Measurements from ENCODE around the gene GALNT6.

Gene GALNT6

DNA sequence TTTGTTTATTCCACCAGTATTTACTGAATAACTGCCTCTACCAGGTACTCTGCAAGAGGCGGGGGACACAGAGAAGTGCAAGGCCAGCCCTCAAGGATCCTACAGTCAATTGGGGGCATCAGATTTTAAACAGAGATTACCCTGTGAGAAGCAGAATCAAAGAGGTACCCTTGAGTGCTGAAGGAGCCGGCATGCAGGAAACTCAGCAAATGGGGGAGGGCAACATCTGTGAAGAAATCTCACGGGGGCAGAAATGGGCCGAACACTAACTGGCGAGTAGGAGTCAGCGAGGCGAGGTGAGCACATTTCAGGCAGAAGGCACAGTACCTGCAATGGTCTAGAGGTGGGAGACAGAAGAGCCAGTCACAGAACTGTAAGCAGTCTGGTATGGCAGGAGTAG is 9.0 kb downstream of the GALNT6 start:
- H3F3A ChIP-seq (ENCODE audit: control insufficient read depth, insufficient read depth), result no peaks in the 10 kb centered on the region
- H4K20me1 ChIP-seq (ENCODE audit: control insufficient read depth, insufficient read depth, low read depth, low read length), result peaks cover 13% of the 10 kb centered on the region
- no peaks in the 10 kb centered on the region for H3K4me1 ChIP-seq (ENCODE audit: control insufficient read depth, low read length)
- no peak overlapping the region for H3K4me3 ChIP-seq (ENCODE audit: low read length)
- H3K9me2 ChIP-seq (replicated peaks; ENCODE audit: control insufficient read depth, low read length), result no peaks in the 10 kb centered on the region
- peaks cover 88% of the 10 kb centered on the region for H3K27me3 ChIP-seq (ENCODE audit: control insufficient read depth, low read length)
- no peak overlapping the region for H3K4me2 ChIP-seq (ENCODE audit: low read length)
- no peak for TF ChIP-seq EZH2phosphoT487 (IDR thresholded peaks at IDR 0.05; ENCODE audit: borderline replicate concordance, low read length)
- TF ChIP-seq, protein P1, sequence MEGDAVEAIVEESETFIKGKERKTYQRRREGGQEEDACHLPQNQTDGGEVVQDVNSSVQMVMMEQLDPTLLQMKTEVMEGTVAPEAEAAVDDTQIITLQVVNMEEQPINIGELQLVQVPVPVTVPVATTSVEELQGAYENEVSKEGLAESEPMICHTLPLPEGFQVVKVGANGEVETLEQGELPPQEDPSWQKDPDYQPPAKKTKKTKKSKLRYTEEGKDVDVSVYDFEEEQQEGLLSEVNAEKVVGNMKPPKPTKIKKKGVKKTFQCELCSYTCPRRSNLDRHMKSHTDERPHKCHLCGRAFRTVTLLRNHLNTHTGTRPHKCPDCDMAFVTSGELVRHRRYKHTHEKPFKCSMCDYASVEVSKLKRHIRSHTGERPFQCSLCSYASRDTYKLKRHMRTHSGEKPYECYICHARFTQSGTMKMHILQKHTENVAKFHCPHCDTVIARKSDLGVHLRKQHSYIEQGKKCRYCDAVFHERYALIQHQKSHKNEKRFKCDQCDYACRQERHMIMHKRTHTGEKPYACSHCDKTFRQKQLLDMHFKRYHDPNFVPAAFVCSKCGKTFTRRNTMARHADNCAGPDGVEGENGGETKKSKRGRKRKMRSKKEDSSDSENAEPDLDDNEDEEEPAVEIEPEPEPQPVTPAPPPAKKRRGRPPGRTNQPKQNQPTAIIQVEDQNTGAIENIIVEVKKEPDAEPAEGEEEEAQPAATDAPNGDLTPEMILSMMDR (IDR thresholded peaks at IDR 0.05; ENCODE audit: low read depth, low read length, poor library complexity, severe bottlenecking), result no peak
- H3K36me3 ChIP-seq (ENCODE audit: control insufficient read depth, low read length), result no peaks in the 10 kb centered on the region
- no peaks in the 10 kb centered on the region for H3K9me3 ChIP-seq (ENCODE audit: control insufficient read depth, insufficient read depth, low read length)
- no peaks in the 10 kb centered on the region for H3K79me2 ChIP-seq (ENCODE audit: control insufficient read depth, low read length)
- H3K27ac ChIP-seq (ENCODE audit: low read depth, low read length), result no peak overlapping the region

DNA sequence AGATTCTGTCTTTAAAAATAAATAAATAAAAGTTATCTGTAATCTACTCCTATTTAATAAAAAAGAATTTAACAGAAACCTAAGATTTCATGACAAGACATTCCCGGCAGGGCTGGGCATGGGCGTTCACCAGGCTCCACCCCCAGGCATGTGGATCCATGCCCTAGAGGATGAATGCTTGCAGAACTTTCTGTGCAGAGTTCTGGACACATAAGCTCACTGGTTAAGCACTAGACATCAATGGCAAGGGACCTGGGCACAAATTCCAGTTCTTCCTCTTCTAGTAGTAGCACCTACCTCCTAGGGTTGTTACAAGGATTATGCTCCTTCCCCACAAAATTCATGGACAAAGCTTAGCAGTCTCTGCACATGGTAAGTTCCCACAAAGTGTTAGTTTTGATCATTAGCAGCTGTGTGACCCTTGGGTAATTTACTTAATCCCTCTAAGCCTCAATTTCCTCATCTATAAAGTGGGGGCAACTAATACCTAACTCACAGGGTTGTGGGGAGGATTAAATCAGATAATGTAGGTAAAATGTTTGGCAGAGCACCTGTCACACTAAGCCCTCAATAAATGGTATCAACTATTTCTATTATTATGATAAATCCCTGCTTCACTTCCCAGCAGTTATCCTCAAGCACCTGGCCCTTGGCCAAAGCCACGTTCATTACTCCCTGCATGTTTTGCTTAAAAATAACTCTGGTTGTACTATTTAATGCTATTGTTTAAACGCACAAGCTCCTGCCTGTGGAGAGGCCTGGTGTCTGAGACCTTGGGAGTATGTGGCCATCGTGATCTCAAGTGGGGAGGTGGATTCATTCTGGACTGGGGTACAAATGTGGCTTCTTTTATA is 9.8 kb downstream of the GALNT6 start:
- TF ChIP-seq EZH2phosphoT487 (IDR thresholded peaks at IDR 0.05; ENCODE audit: borderline replicate concordance, low read length), result no peak
- TF ChIP-seq, protein P1 (IDR thresholded peaks at IDR 0.05; ENCODE audit: low read depth, low read length, poor library complexity, severe bottlenecking), result no peak
- peaks cover 11% of the 10 kb centered on the region for H4K20me1 ChIP-seq (ENCODE audit: control insufficient read depth, insufficient read depth, low read depth, low read length)

DNA sequence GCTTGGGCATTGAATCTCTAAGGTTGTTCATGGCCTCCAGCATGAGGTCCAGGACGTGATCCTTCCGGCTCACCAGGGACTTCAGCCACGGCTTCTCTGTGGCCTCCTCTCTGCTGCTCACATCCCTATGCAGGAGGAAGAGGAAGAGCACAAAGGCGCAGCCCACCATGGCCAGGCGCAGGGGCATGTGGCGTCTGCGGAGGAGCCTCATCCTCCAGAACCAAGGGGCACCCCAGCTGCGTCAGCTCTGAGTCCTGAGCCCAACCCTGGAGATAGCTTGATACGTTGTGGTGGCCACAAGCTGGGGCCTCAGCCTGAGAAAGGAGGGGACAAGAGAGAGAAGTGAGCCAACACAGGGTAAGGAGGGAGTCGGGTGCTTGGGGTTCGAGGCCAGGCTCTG is 11.6 kb downstream of the GALNT6 start:
- Histone ChIP-seq H3K4me2 (ENCODE audit: low read length) (no peak overlapping the region), H3K27me3 (ENCODE audit: control insufficient read depth, low read length) (peaks cover 88% of the 10 kb centered on the region), H3K36me3 (ENCODE audit: control insufficient read depth, low read length) (no peaks in the 10 kb centered on the region), H3K9me2 (replicated peaks; ENCODE audit: control insufficient read depth, low read length) (no peaks in the 10 kb centered on the region), H3K4me1 (ENCODE audit: control insufficient read depth, low read length) (no peaks in the 10 kb centered on the region), H3K79me2 (ENCODE audit: control insufficient read depth, low read length) (no peaks in the 10 kb centered on the region), H3F3A (ENCODE audit: control insufficient read depth, insufficient read depth) (no peaks in the 10 kb centered on the region), H4K20me1 (ENCODE audit: control insufficient read depth, insufficient read depth, low read depth, low read length) (peaks cover 8% of the 10 kb centered on the region), H3K27ac (ENCODE audit: low read depth, low read length) (no peak overlapping the region), H3K4me3 (ENCODE audit: low read length) (no peak overlapping the region), H3K9me3 (ENCODE audit: control insufficient read depth, insufficient read depth, low read length) (no peaks in the 10 kb centered on the region)
- no peak for TF ChIP-seq EZH2phosphoT487 (IDR thresholded peaks at IDR 0.05; ENCODE audit: borderline replicate concordance, low read length)
- TF ChIP-seq, protein P1 (IDR thresholded peaks at IDR 0.05; ENCODE audit: low read depth, low read length, poor library complexity, severe bottlenecking), result no peak

More for the DNA sequence above, 9.8 kb downstream of the GALNT6 start:
- Histone ChIP-seq H3K9me2 (replicated peaks; ENCODE audit: control insufficient read depth, low read length) (no peaks in the 10 kb centered on the region), H3K36me3 (ENCODE audit: control insufficient read depth, low read length) (no peaks in the 10 kb centered on the region), H3K4me1 (ENCODE audit: control insufficient read depth, low read length) (no peaks in the 10 kb centered on the region), H3K27me3 (ENCODE audit: control insufficient read depth, low read length) (peaks cover 90% of the 10 kb centered on the region), H3K27ac (ENCODE audit: low read depth, low read length) (no peak overlapping the region), H3K79me2 (ENCODE audit: control insufficient read depth, low read length) (no peaks in the 10 kb centered on the region), H3K9me3 (ENCODE audit: control insufficient read depth, insufficient read depth, low read length) (no peaks in the 10 kb centered on the region), H3F3A (ENCODE audit: control insufficient read depth, insufficient read depth) (no peaks in the 10 kb centered on the region), H3K4me2 (ENCODE audit: low read length) (no peak overlapping the region), H3K4me3 (ENCODE audit: low read length) (no peak overlapping the region)

Measured in DOHH2 (cell line).